Stomach smooth muscle (tissue), 2 donors: ENCODE data around the gene PLCG2.

Source experiments
- H3K27ac ChIP-seq: one replicate; pipeline ENCODE4 v1.7.0; 2013; ENCODE audit warnings: mild to moderate bottlenecking, low read length, inconsistent platforms
- H3K27me3 ChIP-seq, 2 donors: one replicate each; pipeline ENCODE4 v1.7.0; 2013; ENCODE audit warnings: low read length in 2 of 2; ENCODE audit not compliant: insufficient read depth in 2 of 2, control insufficient read depth in 1 of 2
- H3K36me3 ChIP-seq, 2 donors: one replicate each; pipeline ENCODE4 v1.7.0; 2013; ENCODE audit warnings: low read length in 2 of 2; ENCODE audit not compliant: control insufficient read depth in 2 of 2, insufficient read depth in 2 of 2
- H3K4me1 ChIP-seq: one replicate; pipeline ENCODE4 v1.7.0; 2013; ENCODE audit warnings: low read length; ENCODE audit not compliant: control insufficient read depth, insufficient read depth
- H3K4me3 ChIP-seq, 2 donors: one replicate each; pipeline ENCODE4 v1.7.0; 2013; ENCODE audit warnings: low read length in 2 of 2
- H3K9ac ChIP-seq, 2 donors: one replicate each; pipeline ENCODE4 v1.7.0; 2013; ENCODE audit warnings: low read length in 2 of 2, mild to moderate bottlenecking in 1 of 2
- H3K9me3 ChIP-seq, 2 donors: one replicate each; pipeline ENCODE4 v1.7.0; 2013; ENCODE audit warnings: low read length in 2 of 2; ENCODE audit not compliant: control insufficient read depth in 2 of 2
- donor health status: healthy.
- donor health status: Pancreatic carcinoma.

The PLCG2 gene

GRCh38 chr16:81899601-81900000 lies 120.5 kb downstream of the PLCG2 start:
- no peaks in the 10 kb centered on the region for H3K36me3 ChIP-seq
- no peaks in the 10 kb centered on the region for H3K27me3 ChIP-seq
- no peak overlapping the region for H3K4me3 ChIP-seq
- no peaks in the 10 kb centered on the region for H3K4me1 ChIP-seq
- no peaks in the 10 kb centered on the region for H3K9me3 ChIP-seq
- no peak overlapping the region for H3K27ac ChIP-seq
- no peak overlapping the region for H3K9ac ChIP-seq

GRCh38 chr16:81900014-81900413 lies 120.9 kb downstream of the PLCG2 start:
- H3K27me3 ChIP-seq, result no peaks in the 10 kb centered on the region
- no peak overlapping the region for H3K4me3 ChIP-seq
- no peaks in the 10 kb centered on the region for H3K36me3 ChIP-seq
- H3K9ac ChIP-seq, result no peak overlapping the region
- H3K27ac ChIP-seq, result no peak overlapping the region
- H3K4me1 ChIP-seq, result no peaks in the 10 kb centered on the region
- H3K9me3 ChIP-seq, result no peaks in the 10 kb centered on the region

GRCh38 chr16:81900456-81900855 lies 121.4 kb downstream of the PLCG2 start:
- H3K27me3 ChIP-seq, result no peaks in the 10 kb centered on the region
- no peaks in the 10 kb centered on the region for H3K36me3 ChIP-seq
- H3K4me3 ChIP-seq, result no peak overlapping the region
- H3K9me3 ChIP-seq, result no peaks in the 10 kb centered on the region
- no peaks in the 10 kb centered on the region for H3K4me1 ChIP-seq
- H3K9ac ChIP-seq, result no peak overlapping the region
- no peak overlapping the region for H3K27ac ChIP-seq

- no peaks in the 10 kb centered on the region for H3K4me1 ChIP-seq
- no peaks in the 10 kb centered on the region for H3K36me3 ChIP-seq
- H3K27ac ChIP-seq, result no peak overlapping the region
- H3K4me3 ChIP-seq, result no peak overlapping the region
- no peak overlapping the region for H3K9ac ChIP-seq
- H3K9me3 ChIP-seq, result no peaks in the 10 kb centered on the region
- no peaks in the 10 kb centered on the region for H3K27me3 ChIP-seq
These were observed 122.4 kb downstream of the PLCG2 start for GRCh38 chr16:81901484-81901883.

- H3K4me1 ChIP-seq, result no peaks in the 10 kb centered on the region
- no peaks in the 10 kb centered on the region for H3K27me3 ChIP-seq
- no peak overlapping the region for H3K9ac ChIP-seq
- no peaks in the 10 kb centered on the region for H3K9me3 ChIP-seq
- no peak overlapping the region for H3K4me3 ChIP-seq
- no peaks in the 10 kb centered on the region for H3K36me3 ChIP-seq
- H3K27ac ChIP-seq, result no peak overlapping the region
These were observed 122.9 kb downstream of the PLCG2 start for GRCh38 chr16:81902025-81902424.

GRCh38 chr16:81904320-81904719 lies 125.2 kb downstream of the PLCG2 start:
- no peaks in the 10 kb centered on the region for H3K36me3 ChIP-seq
- H3K27ac ChIP-seq, result no peak overlapping the region
- no peaks in the 10 kb centered on the region for H3K4me1 ChIP-seq
- H3K9me3 ChIP-seq, result no peaks in the 10 kb centered on the region
- H3K9ac ChIP-seq, result no peak overlapping the region
- H3K27me3 ChIP-seq, result no peaks in the 10 kb centered on the region
- no peak overlapping the region for H3K4me3 ChIP-seq

GRCh38 chr16:81905277-81905676 lies 126.2 kb downstream of the PLCG2 start:
- Histone ChIP-seq H3K27me3 (no peaks in the 10 kb centered on the region), H3K4me1 (no peaks in the 10 kb centered on the region), H3K9ac (no peak overlapping the region), H3K9me3 (no peaks in the 10 kb centered on the region), H3K36me3 (no peaks in the 10 kb centered on the region), H3K27ac (no peak overlapping the region), H3K4me3 (no peak overlapping the region)

- H3K36me3 ChIP-seq, result no peaks in the 10 kb centered on the region
- H3K9ac ChIP-seq, result no peak overlapping the region
These were observed 128.6 kb downstream of the PLCG2 start for GRCh38 chr16:81907681-81908080.

GRCh38 chr16:81908466-81909262 lies 129.6 kb downstream of the PLCG2 start:
- no peak overlapping the region for H3K4me3 ChIP-seq
- H3K27me3 ChIP-seq, result no peaks in the 10 kb centered on the region
- H3K27ac ChIP-seq, result no peak overlapping the region
- no peak overlapping the region for H3K9ac ChIP-seq
- H3K36me3 ChIP-seq, result no peaks in the 10 kb centered on the region
- H3K4me1 ChIP-seq, result no peaks in the 10 kb centered on the region
- no peaks in the 10 kb centered on the region for H3K9me3 ChIP-seq

More at GRCh38 chr16:81907681-81908080, 128.6 kb downstream of the PLCG2 start:
- no peaks in the 10 kb centered on the region for H3K9me3 ChIP-seq
- H3K4me1 ChIP-seq, result no peaks in the 10 kb centered on the region
- no peak overlapping the region for H3K27ac ChIP-seq
- H3K4me3 ChIP-seq, result no peak overlapping the region
- H3K27me3 ChIP-seq, result no peaks in the 10 kb centered on the region

GRCh38 chr16:81910366-81910885 lies 131.3 kb downstream of the PLCG2 start:
- H3K4me1 ChIP-seq, result no peaks in the 10 kb centered on the region
- no peaks in the 10 kb centered on the region for H3K36me3 ChIP-seq
- no peaks in the 10 kb centered on the region for H3K9me3 ChIP-seq
- no peak overlapping the region for H3K4me3 ChIP-seq
- no peak overlapping the region for H3K9ac ChIP-seq
- no peaks in the 10 kb centered on the region for H3K27me3 ChIP-seq
- H3K27ac ChIP-seq, result no peak overlapping the region

- Histone ChIP-seq H3K9ac (no peak overlapping the region), H3K4me3 (no peak overlapping the region), H3K27ac (no peak overlapping the region), H3K27me3 (no peaks in the 10 kb centered on the region), H3K9me3 (no peaks in the 10 kb centered on the region), H3K4me1 (no peaks in the 10 kb centered on the region), H3K36me3 (no peaks in the 10 kb centered on the region)
These were observed 133.3 kb downstream of the PLCG2 start for GRCh38 chr16:81912395-81912794.
